Breast epithelium (tissue), 4 donors: ENCODE measurements around the gene SSTR3. TPM values are rescaled to one million over a fixed set of nuclear protein-coding genes. Genes with fewer than 3 reads are reported as not detected.
"Not testable (repeated sequence)": the region's sequence is repeated elsewhere in the genome, so short reads cannot be mapped to it uniquely, and the experiment has no call there.

ENCODE experiments used
- DNase-seq, 2 donors: peaks; one replicate each; pipeline ENCODE4 v3.0.0-alpha.2; 2019; ENCODE audit warnings: low spot score in 2 of 2
- H3K27ac ChIP-seq, 2 donors: fragments of 200-600 bp; sonication (generic) in 1 of 2; one replicate each; pipeline ENCODE4 v1.5.1; 2016 to 2019; ENCODE audit warnings: mild to moderate bottlenecking in 1 of 2
- H3K27me3 ChIP-seq, 2 donors: fragments of 200-600 bp; sonication (generic) in 1 of 2; one replicate each; pipeline versions ENCODE4 v1.5.1 to v1.6.0; 2017 to 2019; ENCODE audit warnings: control low read depth in 1 of 2, mild to moderate bottlenecking in 1 of 2
- H3K36me3 ChIP-seq: fragments of 200-600 bp; one replicate; pipeline ENCODE4 v1.5.1; 2019
- H3K4me1 ChIP-seq, 2 donors: fragments of 200-600 bp; sonication (generic); one replicate each; pipeline ENCODE4 v1.5.1; 2016 to 2019; ENCODE audit warnings: control low read depth in 1 of 2
- H3K4me3 ChIP-seq, 3 donors: fragments of 200-600 bp; sonication (generic); 1 replicate in 2 of 3; 2 replicates in 1 of 3; pipeline ENCODE4 v1.5.1; 2016 to 2019; ENCODE audit warnings: mild to moderate bottlenecking in 3 of 3, moderate library complexity in 2 of 3
- H3K9me3 ChIP-seq, 2 donors: fragments of 200-600 bp; sonication (generic) in 1 of 2; one replicate each; pipeline ENCODE4 v1.5.1; 2016 to 2019; ENCODE audit warnings: control low read depth in 1 of 2
- CTCF ChIP-seq, 3 donors: fragments of 450-650 bp; IDR thresholded peaks; one replicate each; pipeline ENCODE4 v1.5.1; 2016 to 2017; ENCODE audit warnings: antibody characterized with exemption in 3 of 3, mild to moderate bottlenecking in 3 of 3, moderate library complexity in 3 of 3
- POLR2A ChIP-seq: fragments of 450-650 bp; IDR thresholded peaks from one replicate; pipeline ENCODE4 v1.6.1; 2016; ENCODE audit warnings: antibody characterized with exemption, mild to moderate bottlenecking, moderate library complexity
- POLR2AphosphoS5 ChIP-seq, 3 donors: sonication (generic); formaldehyde crosslinking; IDR thresholded peaks; one replicate each; pipeline ENCODE4 v1.6.1; 2017; ENCODE audit warnings: antibody characterized with exemption in 3 of 3
- intact Hi-C: fragments of 100-400 bp; cut with DNase I; formaldehyde crosslinking; loops from one replicate; pipeline ENCODE4 v1.15.1; 2023; ENCODE audit warnings: low total_unique reads
- total RNA-seq, 3 donors: library from RNA; depleted of rRNA; stranded (reverse); fragments of >200 nt; gene quantifications; one replicate each; pipeline ENCODE4 v1.1.0, GENCODE V29; 2016

Gene SSTR3
- total RNA-seq, 3 donors from 2014 or later: not detected

GRCh38 chr22:37254209-37254866 lies 42.1 kb upstream of the SSTR3 start:
- no peak for DNase-seq
- Histone ChIP-seq H3K27me3 (peaks cover 0 to 31% of the 10 kb centered on the region in 2 donors), H3K4me1 (no peaks in the 10 kb centered on the region), H3K4me3 (no peak overlapping the region), H3K9me3 (no peaks in the 10 kb centered on the region), H3K27ac (no peak overlapping the region), H3K36me3 (no peaks in the 10 kb centered on the region)
- intact Hi-C loops: no loop called here
- no peak for TF ChIP-seq POLR2A
- no peak for TF ChIP-seq CTCF (IDR thresholded peaks at IDR 0.05)
- TF ChIP-seq POLR2AphosphoS5 (IDR thresholded peaks at IDR 0.05): no peak

- intact Hi-C loops: no loop called here
- peaks cover 0 to 25% of the 10 kb centered on the region in 2 donors for H3K27me3 ChIP-seq
Measured at GRCh38 chr22:37253126-37253660, 40.9 kb upstream of the SSTR3 start.

GRCh38 chr22:37251836-37252235 lies 39.6 kb upstream of the SSTR3 start:
- intact Hi-C loops, H3K4me3 ChIP-seq, H3K4me1 ChIP-seq, H3K9me3 ChIP-seq, H3K27ac ChIP-seq, DNase-seq, H3K36me3 ChIP-seq: not testable (repeated sequence)
- peaks cover 0 to 20% of the 10 kb centered on the region in 2 donors for H3K27me3 ChIP-seq

More at GRCh38 chr22:37253126-37253660, 40.9 kb upstream of the SSTR3 start:
- H3K27ac ChIP-seq: no peak overlapping the region
- H3K36me3 ChIP-seq: no peaks in the 10 kb centered on the region
- no peaks in the 10 kb centered on the region for H3K4me1 ChIP-seq
- H3K4me3 ChIP-seq: no peak overlapping the region
- no peak for DNase-seq
- no peaks in the 10 kb centered on the region for H3K9me3 ChIP-seq
- TF ChIP-seq POLR2A: no peak
- TF ChIP-seq POLR2AphosphoS5 (IDR thresholded peaks at IDR 0.05): no peak
- TF ChIP-seq CTCF (IDR thresholded peaks at IDR 0.05): no peak

GRCh38 chr22:37249986-37250385 lies 37.7 kb upstream of the SSTR3 start:
- no peak for TF ChIP-seq POLR2A
- TF ChIP-seq POLR2AphosphoS5 (IDR thresholded peaks at IDR 0.05): no peak
- no peak for TF ChIP-seq CTCF (IDR thresholded peaks at IDR 0.05)
- no peaks in the 10 kb centered on the region for H3K4me1 ChIP-seq
- no peak for DNase-seq
- intact Hi-C loops: no loop called here
- peaks cover 0 to 6% of the 10 kb centered on the region in 2 donors for H3K27me3 ChIP-seq
- no peak overlapping the region for H3K4me3 ChIP-seq
- no peaks in the 10 kb centered on the region for H3K36me3 ChIP-seq
- H3K27ac ChIP-seq: no peak overlapping the region
- H3K9me3 ChIP-seq: no peaks in the 10 kb centered on the region

- no peaks in the 10 kb centered on the region for H3K4me1 ChIP-seq
- DNase-seq: no peak
- TF ChIP-seq POLR2A (no peak), POLR2AphosphoS5 (IDR thresholded peaks at IDR 0.05) (no peak), CTCF (IDR thresholded peaks at IDR 0.05) (no peak)
- no peak overlapping the region for H3K4me3 ChIP-seq
- intact Hi-C loops: no loop called here
- no peaks in the 10 kb centered on the region for H3K27me3 ChIP-seq
- H3K9me3 ChIP-seq: no peaks in the 10 kb centered on the region
- H3K27ac ChIP-seq: no peak overlapping the region
- H3K36me3 ChIP-seq: no peaks in the 10 kb centered on the region
Measured at GRCh38 chr22:37248251-37248650, 36.0 kb upstream of the SSTR3 start.
